HEK293 (cell line): ENCODE data around the gene ADAMTS16.

Source experiments
- GLI2 ChIP-seq: fragments of 450-650 bp; formaldehyde crosslinking; IDR thresholded peaks from 2 replicates; pipeline ENCODE4; 2017; ENCODE audit warnings: missing biosample characterization, missing genetic modification characterization, low read depth, borderline replicate concordance
- GLIS1 ChIP-seq: fragments of 450-650 bp; formaldehyde crosslinking; IDR thresholded peaks from 2 replicates; pipeline ENCODE4 v1.5.1; 2016; ENCODE audit warnings: missing biosample characterization, missing genetic modification characterization
- KLF16 ChIP-seq: fragments of 450-650 bp; formaldehyde crosslinking; IDR thresholded peaks from 2 replicates; pipeline ENCODE4 v1.5.1; 2017; ENCODE audit warnings: missing biosample characterization, missing genetic modification characterization
- OVOL3 ChIP-seq: fragments of 450-650 bp; formaldehyde crosslinking; IDR thresholded peaks from 2 replicates; pipeline ENCODE4 v1.5.1; 2016; ENCODE audit warnings: missing biosample characterization, missing genetic modification characterization
- REPIN1 ChIP-seq: fragments of 450-650 bp; formaldehyde crosslinking; IDR thresholded peaks from 2 replicates; pipeline ENCODE4 v1.5.1; 2017; ENCODE audit warnings: missing biosample characterization, missing genetic modification characterization, low read depth
- TRIM28 ChIP-seq: IDR thresholded peaks from 2 replicates; pipeline ENCODE4 v1.6.1; 2011; ENCODE audit warnings: low read length, control low read depth, borderline replicate concordance
- YY1 ChIP-seq: fragments of 450-650 bp; formaldehyde crosslinking; IDR thresholded peaks from 2 replicates; pipeline ENCODE4 v1.5.1; 2018; ENCODE audit warnings: missing biosample characterization, missing genetic modification characterization
- ZBTB44 ChIP-seq: fragments of 450-650 bp; IDR thresholded peaks from 2 replicates; pipeline ENCODE4 v1.5.1; 2018; ENCODE audit warnings: missing biosample characterization, mild to moderate bottlenecking, missing genetic modification characterization
- ZNF114 ChIP-seq: fragments of 450-650 bp; formaldehyde crosslinking; IDR thresholded peaks from 2 replicates; pipeline ENCODE4 v1.5.0; 2017; ENCODE audit warnings: missing biosample characterization, missing genetic modification characterization
- ZNF132 ChIP-seq: fragments of 450-650 bp; formaldehyde crosslinking; IDR thresholded peaks from 2 replicates; pipeline ENCODE4 v1.5.1; 2017; ENCODE audit warnings: missing biosample characterization, missing genetic modification characterization, borderline replicate concordance
- ZNF148 ChIP-seq: fragments of 450-650 bp; formaldehyde crosslinking; IDR thresholded peaks from 2 replicates; pipeline ENCODE4 v1.5.0; 2017; ENCODE audit warnings: missing biosample characterization, missing genetic modification characterization, borderline replicate concordance
- ZNF16 ChIP-seq: fragments of 450-650 bp; formaldehyde crosslinking; IDR thresholded peaks from 2 replicates; pipeline ENCODE4 v1.5.1; 2016; ENCODE audit warnings: low read depth, missing biosample characterization, missing genetic modification characterization
- ZNF211 ChIP-seq: fragments of 450-650 bp; formaldehyde crosslinking; IDR thresholded peaks from 2 replicates; pipeline ENCODE4 v1.5.1; 2016; ENCODE audit warnings: low read depth, missing biosample characterization, missing genetic modification characterization
- ZNF26 ChIP-seq: fragments of 450-650 bp; formaldehyde crosslinking; IDR thresholded peaks from 2 replicates; pipeline ENCODE4 v1.5.1; 2016; ENCODE audit warnings: missing biosample characterization, missing genetic modification characterization
- ZNF274 ChIP-seq, 2 experiments: fragments of 200-500 bp in 1 of 2; fragments of 450-650 bp in 1 of 2; sonication (Bioruptor generic) in 1 of 2; formaldehyde crosslinking in 1 of 2; IDR thresholded peaks; 2 replicates each; pipeline versions ENCODE4 v1.5.1 to v1.6.1; 2014 to 2016; ENCODE audit warnings: borderline replicate concordance in 1 of 2, inconsistent platforms in 1 of 2, low read length in 1 of 2, missing biosample characterization in 1 of 2, missing genetic modification characterization in 1 of 2
- ZNF37A ChIP-seq: fragments of 450-650 bp; IDR thresholded peaks from 2 replicates; pipeline ENCODE4 v1.5.1; 2018; ENCODE audit warnings: missing biosample characterization, missing genetic modification characterization
- ZNF473 ChIP-seq: fragments of 450-650 bp; formaldehyde crosslinking; IDR thresholded peaks from 2 replicates; pipeline ENCODE4 v1.5.1; 2017; ENCODE audit warnings: missing biosample characterization, missing genetic modification characterization
- ZNF600 ChIP-seq: fragments of 450-650 bp; formaldehyde crosslinking; IDR thresholded peaks from 2 replicates; pipeline ENCODE4 v1.5.1; 2016; ENCODE audit warnings: missing biosample characterization, missing genetic modification characterization
- ZNF621 ChIP-seq: fragments of 450-650 bp; formaldehyde crosslinking; IDR thresholded peaks from 2 replicates; pipeline ENCODE4 v1.5.1; 2017; ENCODE audit warnings: missing biosample characterization, missing genetic modification characterization
- ZNF623 ChIP-seq: fragments of 450-650 bp; formaldehyde crosslinking; IDR thresholded peaks from 2 replicates; pipeline ENCODE4 v1.5.1; 2016; ENCODE audit warnings: missing biosample characterization, missing genetic modification characterization
- ZNF692 ChIP-seq: fragments of 450-650 bp; formaldehyde crosslinking; IDR thresholded peaks from 2 replicates; pipeline ENCODE4 v1.5.1; 2016; ENCODE audit warnings: missing biosample characterization, missing genetic modification characterization
- ZNF785 ChIP-seq: fragments of 450-650 bp; formaldehyde crosslinking; IDR thresholded peaks from 2 replicates; pipeline ENCODE4 v1.5.1; 2016; ENCODE audit warnings: missing biosample characterization, missing genetic modification characterization
- ZNF843 ChIP-seq: fragments of 450-650 bp; formaldehyde crosslinking; IDR thresholded peaks from 2 replicates; pipeline ENCODE4 v1.5.1; 2016; ENCODE audit warnings: missing biosample characterization, missing genetic modification characterization
- ZXDB ChIP-seq: fragments of 450-650 bp; formaldehyde crosslinking; IDR thresholded peaks from 2 replicates; pipeline ENCODE4 v1.5.1; 2016; ENCODE audit warnings: missing biosample characterization, missing genetic modification characterization
- TF ChIP-seq, protein P1 (sequence below): fragments of 450-650 bp; formaldehyde crosslinking; IDR thresholded peaks from 2 replicates; pipeline ENCODE4 v1.5.1; 2017; ENCODE audit warnings: missing biosample characterization, missing genetic modification characterization
- TF ChIP-seq, protein P2 (sequence below): fragments of 450-650 bp; formaldehyde crosslinking; conservative IDR thresholded peaks from 2 replicates; pipeline ENCODE4 v1.5.1; 2016; ENCODE audit warnings: low read depth, missing biosample characterization, missing genetic modification characterization

Gene ADAMTS16

DNA sequence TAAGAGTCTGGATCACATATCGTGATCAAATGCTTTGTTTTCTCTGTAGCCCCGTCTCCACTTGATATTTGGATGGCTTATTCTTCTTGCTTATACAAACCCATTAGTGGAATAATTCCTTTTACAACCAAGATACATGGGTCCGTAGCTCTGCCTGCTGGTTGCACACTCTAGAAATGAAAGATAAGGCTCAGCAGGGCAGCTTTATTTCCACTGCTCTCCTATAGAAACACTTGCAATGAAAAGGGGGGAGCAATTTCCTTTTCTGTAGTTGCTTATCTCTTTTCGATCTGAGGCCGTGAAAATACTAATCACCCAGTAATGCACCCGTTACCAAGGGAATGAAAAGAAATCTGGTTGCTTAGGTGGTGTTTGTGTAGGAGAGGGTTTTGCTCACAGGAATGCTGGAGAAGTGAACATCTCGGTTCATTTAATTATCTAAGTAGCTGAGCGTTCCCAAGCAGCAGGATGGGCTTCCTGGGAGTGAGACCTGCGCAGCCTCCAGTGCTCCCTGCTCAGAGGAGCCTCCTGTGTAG is 131.7 kb downstream of the ADAMTS16 start (continued):
- TF ChIP-seq ZNF26 (no peak), ZNF132 (tag by site-specific recombination) (no peak), GLI2 (tag by site-specific recombination) (peak; percentile 58; the same call in 1 of the 2 replicates), ZNF16 (tag by site-specific recombination) (no peak), ZNF785 (tag by site-specific recombination) (no peak), ZNF37A (tag by site-specific recombination) (no peak), ZXDB (tag by site-specific recombination) (peak; percentile 93), REPIN1 (tag by site-specific recombination) (no peak), ZNF274 (IDR thresholded peaks at IDR 0.05; ENCODE audit: low read length) (no peak), ZNF274 (tag by site-specific recombination; IDR thresholded peaks at IDR 0.05; ENCODE audit: borderline replicate concordance) (no peak), ZNF623 (tag by site-specific recombination) (no peak), ZNF843 (tag by site-specific recombination) (peak; percentile 92), ZNF621 (tag by site-specific recombination) (no peak), ZBTB44 (tag by site-specific recombination) (peak; percentile 91), YY1 (no peak), ZNF114 (tag by site-specific recombination) (no peak), ZNF148 (tag by site-specific recombination) (no peak), ZNF211 (tag by site-specific recombination) (no peak), ZNF600 (peak; percentile 45; the same call in 1 of the 2 replicates), OVOL3 (tag by site-specific recombination) (peak; percentile 81), TRIM28 (0 out of 2 replicates have a peak, but pooled peaks have one; percentile 30), ZNF692 (no peak; the same call in 1 of the 2 replicates), KLF16 (no peak), ZNF473 (no peak), GLIS1 (tag by site-specific recombination) (no peak; the same call in 1 of the 2 replicates)
- TF ChIP-seq, protein P1, sequence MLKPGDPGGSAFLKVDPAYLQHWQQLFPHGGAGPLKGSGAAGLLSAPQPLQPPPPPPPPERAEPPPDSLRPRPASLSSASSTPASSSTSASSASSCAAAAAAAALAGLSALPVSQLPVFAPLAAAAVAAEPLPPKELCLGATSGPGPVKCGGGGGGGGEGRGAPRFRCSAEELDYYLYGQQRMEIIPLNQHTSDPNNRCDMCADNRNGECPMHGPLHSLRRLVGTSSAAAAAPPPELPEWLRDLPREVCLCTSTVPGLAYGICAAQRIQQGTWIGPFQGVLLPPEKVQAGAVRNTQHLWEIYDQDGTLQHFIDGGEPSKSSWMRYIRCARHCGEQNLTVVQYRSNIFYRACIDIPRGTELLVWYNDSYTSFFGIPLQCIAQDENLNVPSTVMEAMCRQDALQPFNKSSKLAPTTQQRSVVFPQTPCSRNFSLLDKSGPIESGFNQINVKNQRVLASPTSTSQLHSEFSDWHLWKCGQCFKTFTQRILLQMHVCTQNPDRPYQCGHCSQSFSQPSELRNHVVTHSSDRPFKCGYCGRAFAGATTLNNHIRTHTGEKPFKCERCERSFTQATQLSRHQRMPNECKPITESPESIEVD: peak; percentile 96
- TF ChIP-seq, protein P2, sequence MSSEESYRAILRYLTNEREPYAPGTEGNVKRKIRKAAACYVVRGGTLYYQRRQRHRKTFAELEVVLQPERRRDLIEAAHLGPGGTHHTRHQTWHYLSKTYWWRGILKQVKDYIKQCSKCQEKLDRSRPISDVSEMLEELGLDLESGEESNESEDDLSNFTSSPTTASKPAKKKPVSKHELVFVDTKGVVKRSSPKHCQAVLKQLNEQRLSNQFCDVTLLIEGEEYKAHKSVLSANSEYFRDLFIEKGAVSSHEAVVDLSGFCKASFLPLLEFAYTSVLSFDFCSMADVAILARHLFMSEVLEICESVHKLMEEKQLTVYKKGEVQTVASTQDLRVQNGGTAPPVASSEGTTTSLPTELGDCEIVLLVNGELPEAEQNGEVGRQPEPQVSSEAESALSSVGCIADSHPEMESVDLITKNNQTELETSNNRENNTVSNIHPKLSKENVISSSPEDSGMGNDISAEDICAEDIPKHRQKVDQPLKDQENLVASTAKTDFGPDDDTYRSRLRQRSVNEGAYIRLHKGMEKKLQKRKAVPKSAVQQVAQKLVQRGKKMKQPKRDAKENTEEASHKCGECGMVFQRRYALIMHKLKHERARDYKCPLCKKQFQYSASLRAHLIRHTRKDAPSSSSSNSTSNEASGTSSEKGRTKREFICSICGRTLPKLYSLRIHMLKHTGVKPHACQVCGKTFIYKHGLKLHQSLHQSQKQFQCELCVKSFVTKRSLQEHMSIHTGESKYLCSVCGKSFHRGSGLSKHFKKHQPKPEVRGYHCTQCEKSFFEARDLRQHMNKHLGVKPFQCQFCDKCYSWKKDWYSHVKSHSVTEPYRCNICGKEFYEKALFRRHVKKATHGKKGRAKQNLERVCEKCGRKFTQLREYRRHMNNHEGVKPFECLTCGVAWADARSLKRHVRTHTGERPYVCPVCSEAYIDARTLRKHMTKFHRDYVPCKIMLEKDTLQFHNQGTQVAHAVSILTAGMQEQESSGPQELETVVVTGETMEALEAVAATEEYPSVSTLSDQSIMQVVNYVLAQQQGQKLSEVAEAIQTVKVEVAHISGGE (tag by site-specific recombination): no peak
